GM12873 (cell line): Measurements from ENCODE around the gene KRT78.

Experiments
- CTCF ChIP-seq: IDR thresholded peaks from 2 replicates; pipeline ENCODE4 v1.5.1; 2012; ENCODE audit warnings: low read depth, mild to moderate bottlenecking, moderate library complexity, low read length, control low read depth; ENCODE audit not compliant: insufficient read depth; ENCODE audit errors: missing control alignments

The KRT78 gene

DNA sequence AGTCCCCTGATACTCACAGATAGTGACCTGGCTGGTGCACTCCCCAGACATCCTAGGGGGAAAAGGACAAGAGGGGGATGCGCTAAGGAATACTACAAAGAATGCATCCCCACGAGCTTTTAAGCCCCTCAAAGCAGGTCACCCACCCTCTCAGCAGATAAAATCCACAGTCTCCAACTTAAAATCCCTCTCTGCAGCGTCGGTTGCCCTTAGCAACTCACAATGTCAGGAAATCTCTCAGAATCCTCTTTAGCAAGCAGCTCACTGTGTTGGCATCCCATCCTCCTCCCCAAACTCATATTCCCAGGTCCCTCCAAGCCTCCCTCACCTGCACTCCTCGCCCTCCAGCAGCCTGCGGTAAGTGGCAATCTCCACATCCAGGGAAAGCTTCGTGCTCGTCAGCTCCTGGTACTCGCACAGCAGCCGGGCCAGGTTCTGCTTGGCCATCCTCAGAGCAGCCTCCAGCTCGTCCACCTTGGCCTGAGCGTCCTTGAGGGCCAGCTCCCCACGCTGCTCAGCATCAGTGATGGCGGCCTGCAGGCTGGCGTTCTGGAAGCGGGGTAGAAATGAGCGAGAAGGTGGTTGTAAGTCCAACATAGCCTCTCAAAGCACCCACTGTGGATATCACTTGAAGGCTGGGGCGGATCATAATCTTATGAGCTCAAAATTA lies 9.2 kb downstream of the KRT78 start:
- TF ChIP-seq CTCF, result no peak

- TF ChIP-seq CTCF, result no peak
Measured at GRCh38 chr12:52838609-52839435, 10.0 kb downstream of the KRT78 start.

DNA sequence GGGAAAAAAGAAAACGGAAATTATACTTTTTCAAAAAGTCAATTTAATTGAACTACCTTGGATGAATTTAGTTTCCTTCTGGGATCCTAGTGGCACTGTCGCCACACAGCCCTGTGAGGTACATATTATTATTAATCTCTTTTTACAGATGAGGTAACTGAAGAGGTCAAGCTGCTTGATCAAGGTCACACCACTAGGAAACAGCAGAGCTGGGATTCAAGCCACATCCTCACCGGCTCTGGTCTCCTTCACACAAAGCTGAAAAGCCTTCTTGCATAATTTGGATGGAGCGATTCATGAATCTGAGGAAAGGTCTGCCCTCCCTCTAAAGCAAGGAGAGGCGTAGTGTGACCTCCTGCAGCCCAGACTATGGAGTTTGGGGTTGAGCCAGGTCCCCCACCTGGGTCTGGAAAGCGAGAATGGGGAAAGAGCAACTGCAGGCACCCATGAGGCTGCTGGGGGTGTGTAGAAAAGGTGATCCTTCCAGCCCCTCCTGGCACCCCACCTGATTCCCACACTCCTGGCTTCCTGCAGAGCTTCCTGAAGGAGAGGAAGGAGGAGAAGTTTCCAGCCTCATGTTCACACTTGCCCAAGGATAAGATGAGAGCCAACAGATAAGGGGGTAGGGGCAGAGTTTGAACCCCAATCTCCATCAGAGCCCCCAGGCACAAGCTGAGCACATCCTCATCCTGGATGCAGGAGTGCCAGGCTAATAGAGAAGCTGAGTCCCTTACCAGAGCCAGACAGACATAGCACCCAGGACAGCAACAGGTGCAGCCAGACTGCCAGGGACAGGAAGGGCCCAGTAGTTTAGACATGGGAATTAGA lies 10.8 kb downstream of the KRT78 start:
- TF ChIP-seq CTCF, result no peak

DNA sequence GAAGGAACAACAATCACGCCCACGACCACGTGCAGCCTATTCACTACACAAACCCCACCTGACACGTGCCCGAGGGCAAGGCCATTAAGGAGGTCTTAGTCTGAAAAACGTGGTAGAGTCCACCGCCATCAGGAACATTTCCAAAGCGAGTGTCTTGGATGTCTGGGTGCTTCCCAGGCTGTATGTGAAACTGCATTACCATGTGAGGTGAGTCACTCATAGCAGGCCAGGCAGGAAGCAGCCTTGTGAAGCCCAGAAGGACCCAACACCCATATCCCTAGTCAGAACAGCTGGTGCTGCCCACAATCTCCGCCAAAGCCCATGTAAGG lies 11.4 kb downstream of the KRT78 start:
- no peak for TF ChIP-seq CTCF

DNA sequence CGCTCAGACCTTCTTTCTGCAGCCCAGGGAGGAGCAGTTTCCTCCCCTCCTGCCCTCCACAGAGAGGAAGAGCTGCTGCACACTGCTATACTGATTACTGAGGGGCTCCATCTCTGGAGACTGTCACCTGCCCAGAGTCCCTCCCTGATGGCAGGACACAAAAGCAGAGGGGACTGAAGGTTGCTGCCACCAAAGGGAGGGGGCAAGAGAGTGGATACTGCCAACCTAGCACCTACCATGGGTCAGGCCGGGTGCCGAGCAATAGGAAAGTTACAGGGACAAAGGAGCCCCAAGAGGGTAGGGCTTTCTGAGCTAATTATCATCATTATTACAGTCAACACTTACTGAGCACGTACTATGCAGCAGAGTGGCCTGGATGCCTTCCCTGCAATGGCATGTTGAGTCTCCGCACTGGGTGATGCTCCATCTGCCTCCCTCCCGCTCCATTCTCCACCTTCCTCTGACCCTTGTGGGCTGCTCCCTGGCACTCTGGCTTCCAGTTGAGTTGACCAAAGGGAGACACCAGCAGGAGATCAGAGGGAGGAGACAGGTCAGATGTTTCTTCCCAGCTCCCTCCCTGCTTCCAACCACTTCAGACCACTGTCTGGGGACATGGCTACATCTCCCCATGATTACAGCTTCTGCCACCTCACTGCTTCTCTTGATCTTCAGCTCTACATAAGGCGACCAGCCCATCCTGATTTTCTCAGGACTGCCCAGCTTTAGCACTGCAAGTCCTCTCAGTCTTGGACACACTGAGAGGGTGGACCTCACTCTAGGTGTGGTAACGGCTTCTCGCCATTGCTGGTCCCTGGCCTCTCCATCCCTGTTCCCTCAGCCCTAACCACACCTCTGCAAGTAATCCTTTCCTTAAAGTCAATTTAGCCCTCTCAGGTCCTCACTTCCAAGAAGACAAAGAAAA lies 12.0 kb downstream of the KRT78 start:
- no peak for TF ChIP-seq CTCF

DNA sequence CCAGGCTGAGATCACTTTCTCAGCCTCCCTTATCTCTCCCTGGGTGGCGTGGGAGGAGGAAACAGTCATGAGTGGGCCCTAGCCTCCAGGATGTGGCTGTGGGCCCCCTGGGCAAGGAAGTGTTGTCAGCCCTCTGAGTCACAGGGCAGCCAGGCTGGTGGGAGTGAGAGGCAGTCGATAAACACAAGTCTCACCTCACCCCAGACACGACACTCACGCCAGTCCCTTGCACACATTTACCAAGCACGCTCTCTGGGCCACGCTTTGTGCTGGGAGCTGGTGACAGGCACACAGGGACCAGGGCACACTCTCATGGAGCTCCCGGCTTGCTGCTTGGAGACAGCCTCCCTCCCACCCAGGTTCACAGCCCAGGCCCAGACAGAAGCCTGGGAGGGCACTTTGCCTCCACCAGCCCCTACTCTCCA lies 12.7 kb downstream of the KRT78 start:
- no peak for TF ChIP-seq CTCF
